Measurements from ENCODE around the gene KRTAP5-2.
"Not testable (repeated sequence)": the region's sequence is repeated elsewhere in the genome, so short reads cannot be mapped to it uniquely, and the experiment has no call there.

The KRTAP5-2 gene

GRCh38 chr11:1592628-1593027, 5.5 kb downstream of the KRTAP5-2 start:
- no peak for DNase-seq (ENCODE audit: low read depth in 1 of 2, low spot score in 1 of 2)

- no peak for DNase-seq (ENCODE audit: low read depth in 1 of 2, low spot score in 1 of 2)
These were observed 8.1 kb downstream of the KRTAP5-2 start for GRCh38 chr11:1589996-1590395.

GRCh38 chr11:1589191-1589963, 8.7 kb downstream of the KRTAP5-2 start:
- DNase-seq (ENCODE audit: low read depth in 1 of 2, low spot score in 1 of 2) = not testable (repeated sequence)

GRCh38 chr11:1586699-1587098, 11.4 kb downstream of the KRTAP5-2 start:
- DNase-seq (ENCODE audit: low read depth in 1 of 2, low spot score in 1 of 2) = no peak

- not testable (repeated sequence) for DNase-seq (ENCODE audit: low read depth in 1 of 2, low spot score in 1 of 2)
These were observed 13.3 kb downstream of the KRTAP5-2 start, which contains the start of gene KRTAP5-1 for GRCh38 chr11:1584661-1585370. Gene KRTAP5-1 (minus strand): TSS chr11:1585283. CDS start chr11:1585249, 34 bp downstream.

GRCh38 chr11:1582909-1583308, 15.2 kb downstream of the KRTAP5-2 start:
- DNase-seq (ENCODE audit: low read depth in 1 of 2, low spot score in 1 of 2) = not testable (repeated sequence)

- no peak for DNase-seq (ENCODE audit: low read depth in 1 of 2, low spot score in 1 of 2)
These were observed 16.1 kb downstream of the KRTAP5-2 start for GRCh38 chr11:1581976-1582375.

GRCh38 chr11:1576825-1577224, 21.3 kb downstream of the KRTAP5-2 start:
- DNase-seq (ENCODE audit: low read depth in 1 of 2, low spot score in 1 of 2) = no peak

- not testable (repeated sequence) for DNase-seq (ENCODE audit: low read depth in 1 of 2, low spot score in 1 of 2)
These were observed 22.3 kb downstream of the KRTAP5-2 start for GRCh38 chr11:1575756-1576155.

- no peak for DNase-seq (ENCODE audit: low read depth in 1 of 2, low spot score in 1 of 2)
These were observed 23.2 kb downstream of the KRTAP5-2 start for GRCh38 chr11:1574933-1575242.

GRCh38 chr11:1574238-1574932, 23.7 kb downstream of the KRTAP5-2 start:
- DNase-seq (ENCODE audit: low read depth in 1 of 2, low spot score in 1 of 2) = peak; percentile 30 to 38

GRCh38 chr11:1573903-1574237, 24.2 kb downstream of the KRTAP5-2 start:
- DNase-seq (ENCODE audit: low read depth in 1 of 2, low spot score in 1 of 2) = no peak

- DNase-seq (ENCODE audit: low read depth in 1 of 2, low spot score in 1 of 2) = no peak
These were observed 24.8 kb downstream of the KRTAP5-2 start for GRCh38 chr11:1573077-1573902.

- DNase-seq (ENCODE audit: low read depth in 1 of 2, low spot score in 1 of 2) = peak; percentile 86 to 87
These were observed 25.7 kb downstream of the KRTAP5-2 start, which contains the start of gene DUSP8 for GRCh38 chr11:1572197-1573076. Gene DUSP8 (minus strand): TSS chr11:1572271. CDS start chr11:1565826, 6,445 bp downstream.

GRCh38 chr11:1571760-1572196, 26.3 kb downstream of the KRTAP5-2 start:
- DNase-seq (ENCODE audit: low read depth in 1 of 2, low spot score in 1 of 2) = no peak

- no peak for DNase-seq (ENCODE audit: low read depth in 1 of 2, low spot score in 1 of 2)
These were observed 27.0 kb downstream of the KRTAP5-2 start for GRCh38 chr11:1570896-1571759.

- no peak for DNase-seq (ENCODE audit: low read depth in 1 of 2, low spot score in 1 of 2)
These were observed 27.6 kb downstream of the KRTAP5-2 start for GRCh38 chr11:1570531-1570895.

GRCh38 chr11:1570001-1570453, 28.1 kb downstream of the KRTAP5-2 start:
- DNase-seq (ENCODE audit: low read depth in 1 of 2, low spot score in 1 of 2) = no peak

- DNase-seq (ENCODE audit: low read depth in 1 of 2, low spot score in 1 of 2) = no peak
These were observed 28.8 kb downstream of the KRTAP5-2 start for GRCh38 chr11:1569251-1569780.

Measured in activated CD4-positive, alpha-beta T cell treated with anti-CD3 and anti-CD28 coated beads, Interleukin-2, amount 50 U/mL, for 24 hours (primary cell).